ENCODE data around the gene PCDH12.

The PCDH12 gene

GRCh38 chr5:141906517-141906916 lies 51.5 kb downstream of the PCDH12 start:
- DNase-seq = no peak

- DNase-seq = no peak
Measured at GRCh38 chr5:141904551-141904950, 53.5 kb downstream of the PCDH12 start.

GRCh38 chr5:141903261-141903660 lies 54.7 kb downstream of the PCDH12 start:
- no peak for DNase-seq

GRCh38 chr5:141902015-141902814 lies 55.8 kb downstream of the PCDH12 start:
- DNase-seq = no peak

GRCh38 chr5:141898448-141899049 lies 59.5 kb downstream of the PCDH12 start:
- DNase-seq = no peak

GRCh38 chr5:141897425-141897824 lies 60.6 kb downstream of the PCDH12 start:
- DNase-seq = no peak
